GM18499 (cell line): Measurements from ENCODE around the gene EIF3CL.
"Not testable (repeated sequence)": the region's sequence is repeated elsewhere in the genome, so short reads cannot be mapped to it uniquely, and the experiment has no call there.

Source experiments
- ATAC-seq: cut with Tn5 transposase; IDR thresholded peaks from one replicate; pipeline ENCODE4 v1.9.1; 2021; ENCODE audit warnings: moderate number of reproducible peaks; ENCODE audit not compliant: insufficient read depth, unreplicated experiment

The EIF3CL gene

DNA sequence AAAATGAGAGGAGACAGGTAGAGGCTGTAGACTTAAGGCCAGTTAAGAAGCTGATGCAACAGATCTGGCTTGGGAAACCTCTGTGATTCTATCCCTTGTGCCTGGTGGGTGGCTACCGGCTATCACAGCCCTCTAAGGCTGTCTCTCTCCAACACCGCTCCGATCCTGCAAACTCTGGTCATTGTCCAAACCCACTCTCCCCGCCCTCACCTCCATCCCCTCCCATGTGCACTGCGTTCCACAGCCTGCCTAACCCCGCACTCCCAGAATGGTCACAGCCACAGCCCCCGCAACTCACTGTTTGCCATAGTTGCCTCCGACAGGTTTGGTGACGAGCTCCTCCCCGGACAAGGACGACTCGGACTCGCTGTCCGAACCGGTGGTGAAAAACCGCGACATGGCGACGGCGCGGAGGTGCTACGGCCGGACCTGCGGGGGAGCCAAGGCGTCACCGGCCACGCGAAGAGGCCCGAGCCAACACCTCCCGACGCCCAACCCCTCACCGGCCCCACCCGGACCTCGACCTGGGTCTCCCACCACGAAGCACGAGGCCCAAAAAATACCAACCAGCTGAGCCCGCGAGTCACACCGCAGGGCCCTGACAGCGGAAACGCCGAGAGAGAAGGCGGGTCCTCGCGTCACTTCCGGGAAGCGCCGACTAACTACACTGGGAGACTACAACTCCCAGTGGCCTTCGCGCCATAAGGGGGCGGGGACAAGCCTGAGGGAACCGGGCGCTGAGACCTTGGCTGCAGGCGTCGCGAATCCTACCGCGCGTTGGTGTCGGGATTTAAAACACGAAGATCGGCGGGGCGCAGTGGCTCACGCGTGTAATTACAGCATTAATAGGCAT lies at the start of gene EIF3CL:
Gene EIF3CL (minus strand): TSS at position 622 of the 853 bp plus-strand sequence. CDS start 223 bp downstream, at position 399.
- ATAC-seq, result peak; percentile 81

GRCh38 chr16:28447081-28447480 lies 43.4 kb upstream of the EIF3CL start:
- not testable (repeated sequence) for ATAC-seq

DNA sequence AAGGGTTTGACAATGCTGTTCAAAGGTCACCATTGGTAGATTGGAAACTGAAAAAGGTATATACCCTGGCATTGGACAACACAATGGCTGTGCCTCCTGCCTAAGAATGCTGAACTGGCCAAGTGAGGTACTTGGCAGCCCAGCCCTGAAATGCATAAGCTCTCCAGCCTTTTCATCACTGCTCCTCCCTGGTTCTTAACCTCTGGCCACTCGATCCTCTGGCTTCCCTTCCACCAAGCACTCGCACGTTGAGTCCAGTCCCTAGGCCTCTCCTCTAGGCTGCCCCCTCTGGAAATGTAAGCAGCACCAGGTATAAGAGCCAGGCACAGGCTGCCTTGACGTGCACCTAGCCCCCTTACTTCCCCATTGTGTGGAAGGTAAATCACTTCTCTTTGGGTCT lies 42.7 kb upstream of the EIF3CL start:
- ATAC-seq, result not testable (repeated sequence)

DNA sequence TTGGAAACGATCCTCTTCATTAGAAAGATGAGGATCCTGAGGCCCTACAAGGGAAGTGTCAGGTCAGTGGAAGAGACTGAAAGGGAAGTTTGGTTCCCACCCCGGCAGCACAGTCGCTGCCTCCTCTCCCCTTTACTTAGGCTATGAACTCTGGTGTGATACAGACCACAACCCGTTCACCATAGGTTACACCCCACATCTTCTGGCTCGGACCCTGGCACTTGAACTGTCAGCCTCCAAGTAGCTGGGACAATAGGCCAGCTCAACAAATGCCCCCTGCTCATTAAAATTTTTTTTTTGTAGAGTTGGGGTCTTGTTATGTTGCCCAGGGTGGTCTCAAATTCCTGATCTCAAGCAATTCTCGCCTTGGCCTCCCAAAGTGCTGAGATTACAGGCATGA lies 40.3 kb upstream of the EIF3CL start:
- not testable (repeated sequence) for ATAC-seq

GRCh38 chr16:28438899-28439298 lies 35.3 kb upstream of the EIF3CL start:
- not testable (repeated sequence) for ATAC-seq

- not testable (repeated sequence) for ATAC-seq
Observed at GRCh38 chr16:28435340-28435739, 31.7 kb upstream of the EIF3CL start.

DNA sequence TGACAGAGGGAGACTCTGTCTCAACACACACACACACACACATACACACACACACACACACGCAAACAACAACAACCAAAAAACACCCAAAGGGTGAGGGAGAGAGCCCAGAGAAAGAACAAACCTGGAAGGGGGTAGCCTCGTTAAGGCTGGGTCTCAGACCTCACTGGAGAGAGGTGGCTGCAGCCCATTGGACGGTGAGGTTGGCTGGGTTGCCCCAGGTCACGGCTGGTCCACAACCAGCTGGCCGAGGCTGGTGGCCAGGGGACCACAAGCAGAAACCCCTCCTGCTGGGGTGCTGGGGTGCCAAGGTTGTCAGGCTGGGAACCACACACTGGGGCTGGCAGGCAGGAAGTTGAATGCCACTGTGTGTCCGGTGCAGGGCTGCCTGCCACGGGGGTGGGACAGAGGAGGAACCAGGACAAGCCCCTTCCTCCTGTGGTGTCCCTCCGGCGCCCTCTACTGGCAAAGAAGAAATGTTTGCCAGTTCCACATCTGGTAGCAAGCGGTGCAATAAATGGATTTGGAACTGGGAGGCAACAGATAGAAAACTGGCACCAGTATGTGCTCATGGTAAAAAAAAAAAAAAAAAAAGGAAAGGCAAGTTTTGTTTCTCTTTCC lies 22.5 kb upstream of the EIF3CL start:
- ATAC-seq, result not testable (repeated sequence)

- not testable (repeated sequence) for ATAC-seq
Observed at GRCh38 chr16:28421071-28421750, 17.6 kb upstream of the EIF3CL start.

DNA sequence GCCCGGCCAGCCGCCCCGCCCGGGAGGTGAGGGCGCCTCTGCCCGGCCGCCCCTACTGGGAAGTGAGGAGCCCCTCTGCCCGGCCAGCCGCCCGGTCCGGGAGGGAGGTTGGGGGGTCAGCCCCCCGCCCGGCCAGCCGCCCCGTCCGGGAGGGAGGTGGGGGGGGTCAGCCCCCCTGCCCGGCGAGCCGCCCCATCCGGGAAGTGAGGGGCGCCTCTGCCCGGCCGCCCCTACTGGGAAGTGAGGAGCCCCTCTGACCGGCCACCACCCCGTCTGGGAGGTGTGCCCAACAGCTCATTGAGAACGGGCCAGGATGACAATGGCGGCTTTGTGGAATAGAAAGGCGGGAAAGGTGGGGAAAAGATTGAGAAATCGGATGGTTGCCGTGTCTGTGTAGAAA lies 13.4 kb upstream of the EIF3CL start:
- not testable (repeated sequence) for ATAC-seq

DNA sequence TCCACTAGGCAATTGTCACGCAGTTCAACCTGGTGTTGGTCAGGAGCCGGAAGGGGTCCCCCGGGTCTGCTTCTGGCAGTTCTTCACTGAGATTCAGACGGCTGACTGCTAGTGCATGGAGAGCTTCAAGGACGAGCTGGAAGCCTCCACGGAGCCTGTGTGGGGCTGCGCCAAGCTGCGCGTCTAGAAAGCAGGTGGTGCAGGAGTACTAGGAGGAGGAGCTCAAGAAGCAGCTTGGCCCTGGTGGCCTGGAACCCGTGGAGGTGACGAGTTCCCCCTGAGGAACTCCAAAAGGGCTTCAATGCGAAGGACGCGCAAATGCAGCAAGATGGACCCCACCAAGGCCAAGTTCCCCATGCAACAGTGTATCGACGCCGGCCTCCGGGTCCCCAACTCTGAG lies 10.9 kb upstream of the EIF3CL start:
- ATAC-seq, result not testable (repeated sequence)

GRCh38 chr16:28413585-28413984 lies 9.9 kb upstream of the EIF3CL start:
- not testable (repeated sequence) for ATAC-seq

- ATAC-seq, result not testable (repeated sequence)
Observed at GRCh38 chr16:28392054-28392453, 11.6 kb downstream of the EIF3CL start.

- ATAC-seq, result not testable (repeated sequence)
Observed at GRCh38 chr16:28382177-28382867, 21.3 kb downstream of the EIF3CL start.

DNA sequence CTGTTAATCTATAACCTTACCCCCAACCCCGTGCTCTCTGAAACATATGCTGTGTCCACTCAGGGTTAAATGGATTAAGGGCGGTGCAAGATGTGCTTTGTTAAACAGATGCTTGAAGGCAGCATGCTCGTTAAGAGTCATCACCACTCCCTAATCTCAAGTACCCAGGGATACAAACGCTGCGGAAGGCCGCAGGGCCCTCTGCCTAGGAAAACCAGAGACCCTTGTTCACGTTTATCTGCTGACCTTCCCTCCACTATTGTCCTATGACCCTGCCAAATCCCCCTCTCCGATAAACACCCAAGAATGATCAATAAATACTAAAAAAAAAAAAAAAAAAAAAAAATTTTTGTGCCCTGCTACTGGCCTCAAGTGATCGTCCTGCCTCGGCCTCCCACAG lies 25.8 kb downstream of the EIF3CL start:
- ATAC-seq, result not testable (repeated sequence)

GRCh38 chr16:28377108-28377625 lies 26.5 kb downstream of the EIF3CL start:
- not testable (repeated sequence) for ATAC-seq

- not testable (repeated sequence) for ATAC-seq
Observed at GRCh38 chr16:28375115-28375514, 28.5 kb downstream of the EIF3CL start.

DNA sequence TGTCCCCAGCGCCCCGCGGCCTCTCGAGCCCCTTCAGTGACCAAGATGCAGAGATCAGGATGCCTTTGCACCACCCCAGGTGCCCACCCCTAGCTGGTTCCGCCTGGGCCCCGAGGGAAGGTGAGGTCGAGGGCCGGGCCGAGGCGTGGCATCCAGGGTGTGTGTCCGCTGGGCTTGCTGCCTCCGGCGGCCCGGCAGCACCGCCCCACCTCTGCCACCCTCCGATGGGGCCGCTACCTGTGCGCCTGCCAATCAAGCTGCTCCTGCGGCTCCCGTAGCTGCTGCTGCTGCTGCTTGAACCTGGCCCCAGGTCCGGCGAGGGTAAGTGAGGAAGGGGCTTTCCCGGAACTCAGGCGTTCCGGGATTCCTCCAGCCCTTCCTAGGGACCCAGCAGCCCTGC lies 29.4 kb downstream of the EIF3CL start:
- ATAC-seq, result not testable (repeated sequence)

- ATAC-seq, result not testable (repeated sequence)
Observed at GRCh38 chr16:28367926-28368325, 35.7 kb downstream of the EIF3CL start.

DNA sequence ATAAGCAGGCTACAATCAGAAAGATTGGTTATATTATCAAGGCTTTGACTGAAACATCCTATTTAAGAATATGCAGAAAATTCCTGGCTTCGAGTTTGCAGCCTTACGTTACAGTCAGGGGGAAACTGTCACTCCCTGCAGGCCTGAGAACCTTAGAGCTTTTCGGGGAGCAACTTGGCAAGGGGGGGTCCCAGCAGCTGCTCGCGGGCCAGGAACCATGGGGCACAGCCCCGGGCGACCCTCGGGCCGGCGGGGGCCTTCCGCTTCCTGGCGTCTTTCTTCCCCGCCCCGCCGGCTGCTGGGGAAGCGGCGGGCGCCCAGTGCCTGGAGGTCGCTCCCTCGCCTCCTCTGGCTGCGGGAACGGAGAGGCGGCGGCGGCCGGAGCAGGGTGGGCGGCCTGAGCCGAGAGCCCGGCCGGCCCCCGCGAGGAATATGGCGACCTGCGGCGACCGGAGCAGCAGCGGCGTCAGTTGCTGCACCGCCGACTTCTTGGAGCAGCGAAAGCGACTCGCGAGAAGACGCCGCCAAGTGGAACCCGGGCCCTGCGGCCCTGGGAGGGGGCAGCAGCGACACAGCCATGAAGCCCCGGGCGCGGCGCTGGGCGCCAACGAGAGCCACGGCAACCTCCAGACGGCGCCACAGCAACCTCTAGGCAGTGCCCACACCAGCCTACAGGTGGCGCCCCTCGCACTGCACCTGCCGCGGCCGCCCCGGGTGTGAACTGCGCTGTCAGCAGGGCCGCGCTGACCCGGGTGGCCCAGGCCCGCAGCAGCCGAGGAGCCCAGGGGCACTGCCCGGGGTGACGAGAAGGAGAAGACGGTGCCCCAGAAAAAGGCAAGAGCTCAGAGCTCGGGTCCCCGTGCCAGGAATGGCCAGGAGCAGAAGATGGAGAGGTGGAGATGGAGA lies 39.1 kb downstream of the EIF3CL start:
- not testable (repeated sequence) for ATAC-seq
